HPDE6-E6E7 (cell line): Measurements from ENCODE around the gene TMEM219.

Source experiments
- DNase-seq: peaks from one replicate; pipeline ENCODE4 v3.0.0; 2011; ENCODE audit warnings: missing footprints; ENCODE audit errors: extremely low spot score

TMEM219 gene

GRCh38 chr16:29982560-29983419, 20.9 kb downstream of the TMEM219 start:
- DNase-seq: no peak

- DNase-seq: no peak
These were observed 21.7 kb downstream of the TMEM219 start for GRCh38 chr16:29983420-29984136.

GRCh38 chr16:29984137-29984763, 22.4 kb downstream of the TMEM219 start:
- no peak for DNase-seq

- no peak for DNase-seq
These were observed 22.9 kb downstream of the TMEM219 start for GRCh38 chr16:29984764-29985147.

GRCh38 chr16:29985271-29985811, 23.5 kb downstream of the TMEM219 start:
- no peak for DNase-seq

- DNase-seq: no peak
These were observed 24.4 kb downstream of the TMEM219 start for GRCh38 chr16:29986231-29986630.

GRCh38 chr16:29986931-29987330, 25.1 kb downstream of the TMEM219 start:
- DNase-seq: no peak

- no peak for DNase-seq
These were observed 25.6 kb downstream of the TMEM219 start for GRCh38 chr16:29987371-29988085.

- DNase-seq: no peak
These were observed 26.6 kb downstream of the TMEM219 start for GRCh38 chr16:29988346-29989075.

GRCh38 chr16:29989111-29989858, 27.4 kb downstream of the TMEM219 start:
- no peak for DNase-seq

GRCh38 chr16:29990034-29990433, 28.2 kb downstream of the TMEM219 start:
- no peak for DNase-seq

- DNase-seq: no peak
These were observed 29.1 kb downstream of the TMEM219 start for GRCh38 chr16:29990883-29991570.

- DNase-seq: no peak
These were observed 29.7 kb downstream of the TMEM219 start for GRCh38 chr16:29991571-29991904.

- DNase-seq: no peak
These were observed 30.6 kb downstream of the TMEM219 start for GRCh38 chr16:29992344-29992967.

GRCh38 chr16:29993191-29993902, 31.5 kb downstream of the TMEM219 start:
- no peak for DNase-seq

- no peak for DNase-seq
These were observed 32.2 kb downstream of the TMEM219 start for GRCh38 chr16:29993903-29994599.

- DNase-seq: peak; percentile 87
These were observed 32.9 kb downstream of the TMEM219 start for GRCh38 chr16:29994600-29995323.
